ENCODE results near the gene SH3BP5.

Gene SH3BP5

GRCh38 chr3:15325228-15325627 is 7.2 kb downstream of the SH3BP5 start:
- no peak for DNase-seq (ENCODE audit: low spot score)

DNA sequence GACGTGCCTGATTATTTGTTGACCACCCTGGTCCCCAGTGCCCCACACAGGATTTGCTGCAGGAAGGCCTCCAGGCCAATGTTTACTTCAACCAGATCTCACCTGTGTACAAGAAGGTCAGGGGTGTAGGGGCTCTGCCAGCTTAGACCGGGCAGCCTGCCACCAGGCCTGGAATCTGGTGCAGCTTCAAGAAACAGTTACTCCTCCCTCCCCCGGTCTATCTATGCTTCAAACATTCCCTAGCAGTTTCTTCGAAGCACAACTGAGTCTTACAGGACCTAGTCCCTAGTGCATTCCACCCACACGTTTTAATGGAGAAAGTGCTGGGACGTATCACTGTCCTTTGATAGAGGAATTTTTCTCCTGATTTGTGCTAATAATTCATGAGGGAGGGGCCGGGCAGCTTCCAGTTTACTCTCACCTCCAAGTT is 8.0 kb downstream of the SH3BP5 start:
- no peak for DNase-seq (ENCODE audit: low spot score)

GRCh38 chr3:15323063-15323462 is 9.3 kb downstream of the SH3BP5 start:
- DNase-seq (ENCODE audit: low spot score), result no peak

DNA sequence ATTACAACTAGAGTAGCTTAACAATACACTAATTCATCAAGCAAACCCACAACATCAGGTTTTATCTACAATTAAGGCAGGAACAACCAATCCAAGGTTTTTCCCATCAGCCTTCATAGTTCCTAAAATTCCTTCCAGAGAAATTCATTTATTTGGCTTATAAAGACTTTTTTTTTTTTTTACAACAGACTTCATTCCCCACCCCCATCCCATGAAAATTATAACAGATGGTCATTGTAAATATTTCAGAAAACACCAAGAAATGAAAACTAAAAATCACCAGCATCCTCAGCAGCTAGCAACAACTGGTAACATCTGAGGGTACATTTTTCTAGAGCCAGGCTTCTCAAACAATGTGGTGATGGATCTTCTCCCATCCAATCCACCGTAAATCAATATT is 11.0 kb downstream of the SH3BP5 start:
- no peak for DNase-seq (ENCODE audit: low spot score)

DNA sequence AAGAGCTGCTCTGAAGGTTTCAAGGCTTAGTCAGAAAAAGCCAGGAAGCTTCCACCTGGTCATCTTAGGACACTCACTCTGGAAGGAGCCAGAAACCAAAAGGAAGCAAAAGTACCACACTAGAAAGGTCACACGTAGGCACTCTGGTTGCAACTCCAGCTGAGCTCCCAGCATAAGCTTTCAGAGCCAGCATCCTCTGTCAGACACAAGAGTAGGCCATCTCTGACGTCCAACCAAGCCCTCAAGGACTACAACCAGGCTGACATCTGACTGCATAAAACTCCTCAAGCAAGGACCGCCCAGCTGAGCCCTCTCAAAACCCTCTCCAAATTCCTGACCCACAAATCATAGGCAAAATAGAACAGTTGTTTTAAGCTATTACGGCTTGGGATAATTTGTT is 12.8 kb downstream of the SH3BP5 start:
- no peak for DNase-seq (ENCODE audit: low spot score)

- DNase-seq (ENCODE audit: low spot score), result no peak
These were observed 13.2 kb downstream of the SH3BP5 start for GRCh38 chr3:15319136-15319535.

GRCh38 chr3:15318661-15319060 is 13.7 kb downstream of the SH3BP5 start:
- no peak for DNase-seq (ENCODE audit: low spot score)

DNA sequence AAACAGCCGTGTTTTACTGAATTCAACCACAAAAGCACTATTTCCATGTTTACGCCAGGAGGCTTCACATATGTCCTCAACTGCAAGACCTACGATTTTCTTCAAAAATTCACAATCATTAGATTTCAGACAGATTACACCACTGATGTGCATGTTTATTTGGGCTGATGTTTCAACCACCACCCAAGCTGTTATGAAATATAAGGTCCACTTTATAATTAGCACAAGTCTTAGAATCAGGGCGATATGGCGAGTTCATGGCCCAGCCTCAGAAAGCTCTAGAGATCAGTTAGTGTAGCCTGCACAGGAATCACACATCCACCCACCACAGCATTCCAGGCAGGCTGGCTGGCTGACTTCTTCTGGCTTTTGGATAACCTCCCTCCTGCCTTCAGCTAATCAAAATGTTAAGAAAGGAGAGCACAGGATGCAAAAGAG is 15.4 kb downstream of the SH3BP5 start:
- DNase-seq (ENCODE audit: low spot score), result no peak

DNA sequence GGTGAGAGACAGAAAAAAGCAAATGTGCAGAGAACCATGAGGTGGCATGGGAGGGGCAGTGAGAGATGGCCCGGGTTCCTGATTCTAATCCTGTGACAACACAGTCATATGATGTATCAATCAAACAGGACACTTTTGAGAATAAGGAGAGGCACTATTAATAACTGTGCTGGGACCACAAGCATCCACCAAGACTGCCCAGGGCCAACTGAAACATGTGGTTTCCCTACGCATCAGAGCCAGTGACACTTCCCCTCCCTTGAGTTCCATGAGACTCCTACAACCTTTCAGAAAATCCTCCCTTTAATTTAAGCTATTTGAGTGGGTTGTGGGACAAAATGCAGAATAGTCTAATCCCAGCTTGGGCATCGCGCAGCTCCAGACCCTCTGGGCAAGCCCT is 17.4 kb downstream of the SH3BP5 start:
- no peak for DNase-seq (ENCODE audit: low spot score)

GRCh38 chr3:15314276-15314675 is 18.1 kb downstream of the SH3BP5 start:
- no peak for DNase-seq (ENCODE audit: low spot score)

- no peak for DNase-seq (ENCODE audit: low spot score)
These were observed 18.9 kb downstream of the SH3BP5 start for GRCh38 chr3:15313461-15313860.

DNA sequence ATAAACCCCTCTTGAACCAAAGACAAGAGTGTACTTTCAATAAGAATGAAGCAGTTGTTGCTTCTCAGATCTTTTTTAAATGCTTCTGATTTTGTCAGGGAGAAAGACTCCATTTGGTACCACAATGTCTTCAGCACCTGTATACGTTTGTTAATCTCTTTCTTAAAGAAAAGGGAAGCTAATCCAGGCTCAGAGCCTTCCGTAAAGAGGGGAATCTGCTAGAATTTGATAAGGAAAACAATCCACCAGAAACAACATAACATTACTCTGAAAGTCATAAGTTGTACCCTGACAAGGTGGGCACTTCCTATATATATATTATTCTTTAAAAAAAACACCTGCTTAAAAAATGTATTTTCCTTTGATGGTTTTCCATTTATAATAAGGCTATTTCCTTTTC is 19.8 kb downstream of the SH3BP5 start:
- no peak for DNase-seq (ENCODE audit: low spot score)

- DNase-seq (ENCODE audit: low spot score), result peak; percentile 93
These were observed 21.7 kb downstream of the SH3BP5 start for GRCh38 chr3:15310491-15311370.

DNA sequence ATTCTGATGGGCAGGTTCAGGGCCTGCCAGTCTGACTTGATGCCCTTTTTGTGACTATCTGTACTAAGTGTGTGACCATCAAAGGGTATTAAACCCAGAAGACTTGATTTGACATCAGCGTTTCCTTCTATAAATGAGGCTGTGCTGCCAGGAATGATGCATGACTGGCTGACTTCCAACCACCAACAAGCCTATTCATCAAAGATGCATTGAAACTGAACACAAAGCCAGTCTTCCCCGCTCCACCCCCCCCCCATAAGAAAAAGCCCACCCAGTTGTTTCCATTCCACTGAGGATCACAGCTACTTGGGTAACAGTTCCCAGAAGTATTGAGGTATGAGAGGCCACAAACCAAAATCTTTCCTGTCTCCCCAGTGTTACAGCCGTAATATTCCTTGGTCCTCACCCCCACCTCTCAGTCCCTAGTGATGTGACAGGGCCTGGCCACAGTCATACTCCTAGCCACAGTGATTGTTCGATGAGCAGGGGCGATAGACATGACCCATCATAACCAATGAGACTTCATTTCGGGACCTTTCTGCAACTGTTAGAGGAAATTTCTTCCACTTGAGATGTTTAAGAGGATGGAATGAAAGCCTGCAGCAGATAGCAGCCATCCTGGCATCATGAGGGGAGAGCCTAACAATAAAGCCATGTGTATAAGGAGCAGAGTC is 22.6 kb downstream of the SH3BP5 start:
- no peak for DNase-seq (ENCODE audit: low spot score)

DNA sequence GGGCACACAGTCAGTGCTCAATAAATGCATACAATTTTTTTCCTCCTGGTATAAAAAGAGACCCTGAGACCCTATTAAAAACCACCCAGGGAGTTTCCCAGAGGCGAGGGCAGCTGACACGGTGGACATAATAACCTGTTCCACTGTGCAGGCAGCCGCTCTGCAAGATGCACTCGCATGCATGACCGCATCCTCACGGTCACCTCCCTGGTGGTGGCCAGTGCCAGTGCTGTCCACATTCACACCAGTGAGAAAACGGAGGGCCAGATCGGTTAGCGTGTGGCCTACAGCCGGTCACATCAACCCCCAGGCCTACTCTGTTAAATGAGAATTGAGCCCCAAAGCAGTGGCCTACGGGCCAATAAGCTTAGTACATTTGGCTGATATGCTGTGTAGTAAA is 24.8 kb downstream of the SH3BP5 start:
- DNase-seq (ENCODE audit: low spot score), result no peak

DNA sequence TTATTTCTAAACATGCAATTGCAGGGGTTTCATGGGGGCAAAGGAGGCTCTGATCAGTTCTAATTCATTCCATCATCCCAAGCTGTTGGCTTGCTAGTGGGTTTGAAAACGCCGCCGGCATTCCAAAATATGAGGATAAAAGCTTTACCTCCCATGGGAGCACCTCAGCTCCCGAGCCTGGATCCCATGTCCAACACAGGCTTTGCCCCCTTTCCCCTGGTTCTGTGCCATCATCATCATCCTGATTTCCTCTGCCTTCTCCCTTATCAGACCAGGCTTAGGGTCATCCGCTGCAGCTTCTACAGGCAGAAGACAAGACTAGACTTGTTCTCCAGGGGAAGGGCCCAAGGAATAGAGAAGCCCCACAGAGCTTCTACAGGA is 25.4 kb downstream of the SH3BP5 start:
- no peak for DNase-seq (ENCODE audit: low spot score)

DNA sequence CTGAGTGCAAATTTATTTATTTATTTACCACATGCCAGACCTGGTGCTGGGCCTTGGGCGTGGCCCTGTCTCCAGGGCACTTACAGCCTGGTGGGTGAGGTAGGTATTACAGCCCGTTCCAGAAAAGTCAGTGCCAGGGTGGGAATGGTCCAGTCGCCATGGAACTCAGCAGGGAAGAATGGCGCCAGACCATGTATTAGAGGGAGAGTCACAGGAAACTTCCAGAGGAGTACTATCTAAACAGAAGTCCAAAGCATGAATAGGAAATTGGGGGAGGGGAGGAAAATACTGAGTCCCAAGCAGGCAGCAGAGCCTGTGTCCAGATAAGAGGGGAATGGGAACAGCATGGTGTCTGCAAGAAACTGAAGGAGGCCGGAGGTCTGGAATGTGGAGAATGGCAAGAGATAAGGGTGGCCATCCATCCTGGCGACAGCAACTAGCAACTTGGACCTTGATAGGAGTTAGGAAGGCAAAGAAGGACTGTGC is 27.0 kb downstream of the SH3BP5 start:
- DNase-seq (ENCODE audit: low spot score), result peak; percentile 50

DNA sequence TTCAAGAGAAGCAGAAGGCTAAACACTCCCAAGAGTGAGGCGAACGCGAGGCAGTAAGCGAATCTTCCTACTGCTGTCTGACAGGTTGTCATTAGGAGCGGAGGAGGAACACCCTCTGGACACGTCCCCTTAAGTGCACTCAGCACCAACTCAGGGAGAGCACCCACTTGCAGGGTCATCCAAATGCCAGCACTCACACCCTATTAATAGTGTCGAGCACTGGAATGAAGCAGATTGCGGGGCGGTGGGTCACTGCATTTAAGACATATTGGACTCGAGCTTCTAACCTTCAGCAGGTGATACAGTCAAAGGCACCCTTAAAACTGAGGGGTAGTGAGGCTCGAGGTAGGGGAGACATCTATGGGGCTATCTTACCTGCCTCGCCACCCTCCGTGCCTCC is 28.7 kb downstream of the SH3BP5 start:
- DNase-seq (ENCODE audit: low spot score), result no peak

- DNase-seq (ENCODE audit: low spot score), result no peak
These were observed 29.2 kb downstream of the SH3BP5 start for GRCh38 chr3:15303216-15303615.

DNA sequence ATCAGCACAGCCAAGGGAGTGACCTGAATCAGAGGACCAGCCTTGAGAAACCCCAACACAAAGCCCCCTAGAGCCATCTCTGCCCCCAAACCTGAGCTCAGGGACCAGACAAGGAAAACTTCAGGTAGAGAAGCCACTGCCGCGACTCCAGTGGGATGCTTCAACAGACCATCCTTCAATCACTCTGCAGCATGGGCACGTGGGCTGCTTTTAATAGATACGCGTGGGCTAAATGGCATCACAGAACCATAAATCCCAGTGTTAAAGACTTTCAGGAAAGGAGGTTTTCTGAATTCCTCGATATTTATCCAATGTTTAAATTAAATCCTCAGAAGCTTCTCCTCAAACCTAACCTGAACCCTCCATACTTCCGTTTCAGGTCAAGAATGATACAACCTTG is 30.6 kb downstream of the SH3BP5 start:
- DNase-seq (ENCODE audit: low spot score), result no peak

GRCh38 chr3:15300323-15301078 is 31.9 kb downstream of the SH3BP5 start:
- peak; percentile 64 for DNase-seq (ENCODE audit: low spot score)

DNA sequence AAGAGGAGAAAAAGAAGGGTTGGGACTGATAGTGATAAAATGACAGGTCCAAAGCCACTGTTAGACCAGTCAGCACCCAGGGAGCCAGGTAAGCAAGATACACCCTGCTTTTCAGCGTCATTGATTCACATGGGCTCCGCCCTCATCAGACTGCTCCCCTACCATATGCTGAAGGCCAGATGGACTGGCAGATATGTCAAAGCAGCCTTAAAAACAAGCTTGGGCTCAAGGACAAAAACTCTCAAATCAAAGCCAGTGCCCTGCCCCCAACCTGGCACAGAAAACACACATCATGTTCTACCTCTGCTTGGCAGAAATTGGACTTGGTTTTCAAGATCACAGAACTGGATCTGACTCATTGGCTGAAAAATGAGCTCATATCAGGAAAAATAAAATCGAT is 33.4 kb downstream of the SH3BP5 start:
- no peak for DNase-seq (ENCODE audit: low spot score)

DNA sequence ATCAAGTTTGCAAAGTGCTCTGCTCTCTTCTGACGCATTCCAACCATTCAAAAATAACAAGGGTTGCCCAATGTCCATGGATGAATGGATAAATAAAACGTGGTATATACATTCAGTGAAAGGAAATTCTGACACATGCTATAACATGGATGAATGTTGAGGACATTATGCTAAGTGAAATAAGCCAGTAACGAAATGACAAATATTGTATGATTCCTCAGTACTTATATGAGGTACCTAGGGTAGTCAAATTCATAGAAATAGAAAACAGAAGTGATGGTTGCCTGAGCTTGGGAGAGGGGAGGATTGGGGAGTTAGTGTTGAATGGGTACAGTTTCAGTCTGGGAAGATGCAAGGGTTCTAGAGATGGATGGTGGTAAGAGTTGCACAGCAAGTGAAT is 33.9 kb downstream of the SH3BP5 start:
- no peak for DNase-seq (ENCODE audit: low spot score)
